GM19240 (cell line): ENCODE measurements around the gene CPLX1.

Experiments
- DNase-seq: peaks from one replicate; pipeline ENCODE4 v3.0.0; 2011; ENCODE audit warnings: low spot score; ENCODE audit not compliant: insufficient read length

The CPLX1 gene

DNA sequence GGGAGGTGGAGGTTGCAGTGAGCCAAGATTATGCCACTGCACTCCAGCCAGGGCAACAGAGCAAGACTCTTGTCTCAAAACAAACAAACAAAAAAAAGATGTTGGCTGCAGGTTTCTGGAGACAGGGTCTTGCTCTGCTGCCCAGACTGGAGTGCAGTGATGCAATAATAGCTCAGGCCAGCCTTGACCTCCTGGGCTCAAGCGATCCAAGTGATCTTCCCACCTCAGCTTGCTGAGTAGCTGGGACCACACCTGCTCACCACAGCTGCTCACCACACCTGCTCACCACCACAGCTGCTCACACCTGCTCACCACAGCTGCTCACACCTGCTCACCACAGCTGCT is 29.9 kb upstream of the CPLX1 start:
- no peak for DNase-seq

DNA sequence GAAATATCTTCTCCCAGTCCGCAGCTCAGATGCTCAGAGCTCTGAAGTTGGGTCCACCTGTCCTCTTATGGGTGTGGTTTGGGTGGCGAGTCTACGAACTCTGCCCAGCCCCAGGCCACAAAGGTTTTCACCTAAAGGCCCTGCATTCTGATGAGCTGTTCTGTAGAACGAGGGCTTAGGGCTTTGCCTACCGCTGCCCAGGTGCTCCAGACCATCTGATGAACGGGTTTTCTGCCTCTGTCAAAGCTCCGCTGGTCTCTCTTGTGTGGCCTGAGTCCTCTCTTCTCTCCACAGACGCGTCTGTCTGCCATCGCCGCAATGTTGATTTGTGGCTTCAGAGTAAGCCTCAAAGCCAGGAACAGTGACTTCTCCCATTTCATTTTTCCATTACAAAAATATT is 28.4 kb upstream of the CPLX1 start:
- no peak for DNase-seq

DNA sequence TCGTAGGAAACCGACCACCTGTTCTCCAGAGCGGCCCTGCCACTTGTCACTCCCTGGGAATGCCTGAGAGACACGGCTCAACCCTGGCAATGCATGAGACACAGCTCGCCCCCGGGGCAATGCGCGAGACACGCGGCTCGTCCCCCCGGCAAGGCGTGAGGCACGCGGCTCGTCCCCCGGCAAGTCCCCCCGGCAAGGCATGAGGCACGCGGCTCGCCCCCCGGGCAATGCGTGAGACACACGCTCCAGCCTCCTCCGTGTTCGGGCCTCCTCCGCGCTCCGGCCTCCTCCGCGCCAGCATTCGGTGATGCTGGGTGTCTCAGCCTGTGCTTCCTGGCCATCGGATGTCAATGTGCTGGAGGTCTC is 27.5 kb upstream of the CPLX1 start:
- DNase-seq = no peak

DNA sequence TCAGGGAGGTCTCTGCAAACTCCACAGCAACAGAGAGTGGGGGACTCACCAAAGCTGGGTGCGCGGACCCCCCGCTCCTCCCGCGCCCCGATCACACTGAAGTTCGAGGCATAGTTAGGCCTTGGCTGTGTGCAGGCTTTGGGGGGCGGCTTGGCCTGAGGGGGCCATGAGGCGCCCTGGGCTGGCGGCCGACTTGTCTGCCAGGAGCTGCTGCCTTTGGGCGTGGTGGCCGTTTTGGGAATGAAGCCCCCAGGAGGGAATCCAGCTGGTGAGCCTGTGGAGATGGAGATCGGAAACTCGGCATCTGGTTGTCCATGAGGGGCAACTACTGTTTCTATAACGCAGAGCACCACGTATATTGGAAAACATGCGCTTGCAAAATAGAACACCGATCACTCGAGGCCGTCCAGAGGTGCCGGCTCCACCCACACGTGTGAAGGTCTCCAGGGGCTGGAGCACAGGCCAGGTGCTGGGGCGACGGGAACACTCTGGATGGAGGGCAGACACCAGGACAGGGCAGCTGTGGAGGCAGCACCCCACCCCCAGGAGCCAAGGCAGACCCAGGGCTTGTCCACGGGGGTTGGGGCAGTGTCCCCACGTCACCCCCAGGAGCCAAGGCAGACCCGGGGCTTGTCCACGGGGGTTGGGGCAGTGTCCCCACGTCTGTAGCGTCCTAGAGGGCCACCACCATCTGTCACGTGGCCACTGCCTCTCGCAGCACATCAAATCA is 25.9 kb upstream of the CPLX1 start:
- no peak for DNase-seq

DNA sequence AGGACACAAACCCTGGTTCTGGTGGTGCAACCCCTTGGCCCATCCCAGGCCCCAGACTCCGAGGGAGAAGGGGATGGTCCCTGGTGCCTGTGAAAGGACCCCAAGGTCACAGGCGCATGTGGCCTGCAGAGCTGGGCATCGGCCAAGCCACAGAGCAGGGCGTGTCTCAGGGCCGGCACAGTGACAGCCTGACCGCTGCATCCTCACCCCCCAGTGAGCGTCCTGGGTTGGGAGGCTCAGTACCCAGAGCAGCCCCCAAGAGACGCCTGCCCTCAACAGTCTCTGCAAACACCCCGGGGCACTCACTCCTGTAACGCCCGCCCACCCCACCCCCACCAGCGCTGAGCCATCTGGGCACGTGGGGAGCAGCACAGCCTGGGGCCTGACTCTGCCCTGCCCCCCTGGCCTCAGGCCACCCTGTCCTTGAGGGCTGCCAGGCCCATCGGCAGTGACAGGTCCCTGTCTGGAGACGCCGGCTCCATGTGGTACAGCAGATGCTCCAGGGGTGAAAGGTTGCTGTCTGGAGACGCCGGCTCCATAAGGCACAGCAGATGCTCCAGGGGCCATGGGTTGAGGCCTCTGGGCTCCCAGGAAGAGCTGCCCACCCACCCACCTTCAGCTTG is 24.5 kb upstream of the CPLX1 start:
- DNase-seq = no peak

DNA sequence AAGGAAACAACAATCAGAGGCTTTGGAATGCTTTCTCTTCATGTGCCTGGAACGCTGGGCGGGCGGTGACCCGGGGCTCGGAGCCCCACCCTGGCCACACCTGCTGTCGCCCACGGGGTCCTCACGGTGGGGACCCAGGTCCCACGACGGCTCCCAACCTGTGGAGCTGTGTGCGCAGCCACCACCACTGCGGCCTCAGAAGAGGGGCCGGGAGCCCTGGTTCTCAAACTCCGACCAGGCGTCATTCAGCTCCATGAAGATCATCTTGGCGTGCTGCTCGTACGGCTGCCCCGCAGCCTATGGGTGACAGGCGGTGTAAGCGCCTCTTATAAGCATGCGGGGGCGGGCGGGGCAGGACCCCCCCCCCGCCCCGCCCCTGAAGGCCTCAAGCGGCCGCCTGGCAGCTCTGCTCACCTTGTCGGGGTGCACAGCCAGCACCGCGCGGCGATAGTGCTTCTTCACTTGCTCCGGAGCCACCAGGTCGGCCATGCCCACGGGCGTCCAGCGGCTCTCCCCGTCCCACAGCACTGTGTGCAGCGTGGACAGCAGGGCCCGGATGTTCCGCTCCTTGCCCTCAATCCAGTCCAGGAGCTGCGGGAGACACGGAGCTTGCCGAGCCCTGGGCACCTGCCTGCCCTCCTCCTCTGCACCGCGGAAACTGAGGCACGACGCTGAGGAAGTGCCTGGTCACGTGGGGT is 23.7 kb upstream of the CPLX1 start:
- DNase-seq = no peak

DNA sequence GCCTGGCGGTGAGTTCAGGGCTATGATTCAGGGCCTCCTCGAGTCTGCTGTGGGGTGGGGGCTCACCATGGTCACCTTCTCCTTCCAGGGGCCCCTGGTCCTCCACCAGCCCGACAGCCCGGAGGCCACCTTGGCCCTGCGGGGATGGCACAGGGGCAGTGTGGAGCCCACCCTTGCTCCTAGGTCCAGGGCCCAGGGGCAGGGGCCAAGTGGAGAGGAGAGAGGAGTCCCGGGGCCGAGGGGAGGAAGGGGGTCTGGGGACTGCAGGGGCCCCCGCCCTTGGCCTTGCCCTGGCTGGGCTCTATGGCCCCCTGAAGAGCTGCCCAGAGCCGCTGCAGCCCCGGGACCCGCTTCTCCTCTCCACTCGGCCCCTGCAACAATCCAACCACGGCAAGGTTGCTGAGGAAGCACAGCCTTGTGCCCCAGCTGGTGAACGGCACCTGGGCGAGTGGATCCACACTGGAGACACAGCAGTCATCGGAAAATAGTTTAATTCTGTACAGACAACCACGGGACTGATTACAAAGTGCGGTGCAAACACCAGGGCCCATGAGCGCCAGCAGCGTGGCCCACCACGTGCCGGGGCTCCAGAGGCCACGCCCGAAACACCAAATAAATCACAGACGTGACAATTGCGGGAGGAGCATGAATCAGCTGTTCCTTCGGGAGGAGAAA is 23.0 kb upstream of the CPLX1 start:
- no peak for DNase-seq

DNA sequence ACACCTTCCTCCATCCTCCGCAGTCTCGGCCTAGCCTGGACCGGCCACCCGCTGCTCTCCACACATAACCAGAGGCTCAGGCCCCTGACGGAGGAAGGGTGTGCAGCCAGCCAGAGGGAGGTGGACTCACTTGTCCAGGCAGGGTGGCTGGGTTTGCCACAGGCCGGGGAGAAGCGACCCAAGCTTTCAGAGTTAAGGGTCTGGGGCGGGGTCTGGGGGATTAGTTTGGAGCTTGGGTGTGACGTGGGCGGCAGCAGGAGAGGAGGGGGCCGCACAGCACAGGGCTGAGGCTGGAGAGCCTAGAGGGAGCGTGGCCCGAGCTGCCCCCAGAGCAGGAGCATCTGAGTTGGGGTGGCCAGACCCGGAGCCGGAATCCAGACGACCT is 22.4 kb upstream of the CPLX1 start:
- DNase-seq = no peak

DNA sequence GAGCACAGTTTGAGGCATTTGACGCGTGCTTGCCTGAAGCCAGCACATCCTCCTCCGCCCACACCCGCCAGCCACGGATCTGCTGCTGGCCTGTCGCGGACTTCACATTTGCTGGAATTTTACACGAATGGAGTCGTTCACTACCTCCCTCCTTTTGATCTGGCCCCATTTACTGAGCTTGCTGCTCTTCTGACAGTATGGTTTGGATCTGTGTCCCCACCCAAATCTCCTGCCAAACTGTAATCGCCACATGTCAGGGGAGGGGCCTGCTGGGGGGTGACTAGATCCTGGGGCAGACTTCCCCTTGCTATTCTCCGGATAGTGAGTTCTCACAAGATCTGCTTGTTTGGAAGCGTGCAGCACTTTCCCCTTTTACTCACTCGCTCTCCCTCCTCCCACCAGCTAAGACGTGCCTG is 19.9 kb upstream of the CPLX1 start:
- no peak for DNase-seq

DNA sequence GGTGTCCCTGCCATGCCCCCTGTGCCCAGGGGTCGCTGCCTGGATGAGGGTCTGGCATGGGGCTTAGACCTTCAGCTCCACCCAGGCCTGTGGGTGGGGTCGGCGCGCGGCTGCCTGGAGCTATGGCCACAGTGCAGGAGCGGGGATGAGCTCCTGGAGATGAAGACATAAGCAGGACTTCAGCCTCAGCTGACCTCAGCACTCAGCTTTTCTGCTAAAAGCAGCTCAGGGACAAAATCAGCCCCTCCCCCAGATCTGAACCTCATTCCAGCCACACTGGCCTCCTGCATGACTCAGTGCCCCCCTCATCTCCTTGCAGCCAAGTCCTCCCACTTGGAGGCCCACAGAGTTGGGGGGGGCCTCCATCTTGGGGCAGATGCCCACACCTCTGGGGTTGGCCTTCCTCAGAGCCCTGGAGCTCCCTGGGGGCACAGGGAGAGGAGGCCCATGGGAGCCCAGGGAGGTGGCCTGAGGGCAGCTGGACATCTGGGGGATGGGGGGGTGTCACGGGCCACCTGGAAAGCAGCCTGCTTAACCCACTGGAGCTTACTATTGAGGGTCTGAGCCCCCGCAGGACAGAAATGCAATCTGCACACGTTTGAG is 19.4 kb upstream of the CPLX1 start:
- no peak for DNase-seq

DNA sequence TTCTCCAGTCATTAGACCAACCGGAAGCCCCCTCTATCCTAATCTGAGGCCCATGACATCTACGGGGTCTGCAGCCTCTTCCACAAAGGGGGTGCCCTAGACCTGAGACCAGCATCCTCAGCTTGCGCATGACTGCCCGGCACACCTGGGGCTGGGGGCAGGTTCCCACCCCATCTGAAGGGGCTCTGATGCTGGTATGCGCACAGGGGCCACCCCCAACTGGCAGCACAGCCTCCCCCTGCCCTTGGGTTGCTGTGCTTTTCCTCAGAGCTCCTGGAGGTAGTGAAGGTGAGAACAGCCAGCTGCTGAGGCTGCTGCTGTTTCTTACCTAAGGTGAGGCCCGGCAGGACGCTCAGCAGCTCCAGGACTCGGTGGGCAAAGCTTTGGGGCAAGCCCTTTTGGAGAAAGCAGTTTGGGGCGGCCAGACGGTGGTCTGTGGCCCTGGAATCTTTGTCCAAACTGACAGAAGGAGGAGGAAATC is 18.9 kb upstream of the CPLX1 start:
- DNase-seq = no peak

DNA sequence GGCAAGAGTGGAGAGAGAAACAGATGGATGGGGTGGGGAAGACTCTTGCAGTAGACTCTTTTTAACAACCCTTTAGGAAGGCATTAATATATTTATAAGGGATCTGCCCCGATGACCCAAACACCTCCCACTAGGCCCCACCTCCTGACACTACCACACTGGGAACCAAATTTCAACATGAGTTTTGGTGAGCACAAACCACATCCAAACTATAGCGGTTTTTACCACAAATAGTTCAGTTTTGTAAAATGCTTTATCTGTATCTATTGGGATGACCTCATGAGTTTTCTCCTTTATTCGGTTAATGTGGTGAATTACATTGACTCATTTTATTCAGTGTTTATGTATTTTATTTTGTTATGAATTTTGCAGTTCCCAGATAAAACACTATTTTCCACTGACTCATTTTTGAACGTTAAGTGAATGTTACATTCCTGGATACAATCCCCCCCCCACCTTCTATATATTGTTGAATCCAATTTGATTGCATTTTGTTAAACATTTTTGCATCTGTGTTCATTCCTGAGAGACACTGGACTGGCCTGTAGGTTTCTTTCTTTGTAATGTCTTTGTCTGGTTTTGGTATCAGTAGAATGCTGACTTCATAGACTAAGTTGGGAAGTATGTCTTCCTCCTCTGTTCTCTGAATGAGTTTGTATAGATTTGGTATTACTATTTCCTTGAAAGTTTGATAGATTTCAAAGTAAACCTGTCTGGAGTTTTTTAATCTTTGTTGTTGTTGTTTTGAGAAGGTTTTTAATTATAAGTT is 13.9 kb upstream of the CPLX1 start:
- DNase-seq = no peak

DNA sequence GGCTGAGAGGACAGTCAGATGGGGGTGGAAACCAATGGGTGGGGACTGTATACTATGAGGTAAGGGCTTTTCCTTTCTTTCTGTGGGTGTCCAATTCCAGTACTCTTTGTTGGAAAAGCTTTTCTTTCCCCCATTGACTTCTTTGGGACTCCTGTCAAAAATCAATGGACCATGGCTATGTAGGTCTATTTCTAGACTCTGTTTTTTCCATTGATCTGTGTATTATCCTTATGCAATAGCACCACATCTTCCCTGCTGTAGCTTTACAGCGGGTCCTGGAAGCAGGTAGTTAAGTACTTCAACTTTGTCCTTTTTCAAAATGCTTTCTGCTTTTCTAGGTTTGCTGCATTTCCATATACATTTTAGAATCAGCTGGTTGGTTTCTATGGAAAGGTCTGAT is 11.8 kb upstream of the CPLX1 start:
- no peak for DNase-seq

DNA sequence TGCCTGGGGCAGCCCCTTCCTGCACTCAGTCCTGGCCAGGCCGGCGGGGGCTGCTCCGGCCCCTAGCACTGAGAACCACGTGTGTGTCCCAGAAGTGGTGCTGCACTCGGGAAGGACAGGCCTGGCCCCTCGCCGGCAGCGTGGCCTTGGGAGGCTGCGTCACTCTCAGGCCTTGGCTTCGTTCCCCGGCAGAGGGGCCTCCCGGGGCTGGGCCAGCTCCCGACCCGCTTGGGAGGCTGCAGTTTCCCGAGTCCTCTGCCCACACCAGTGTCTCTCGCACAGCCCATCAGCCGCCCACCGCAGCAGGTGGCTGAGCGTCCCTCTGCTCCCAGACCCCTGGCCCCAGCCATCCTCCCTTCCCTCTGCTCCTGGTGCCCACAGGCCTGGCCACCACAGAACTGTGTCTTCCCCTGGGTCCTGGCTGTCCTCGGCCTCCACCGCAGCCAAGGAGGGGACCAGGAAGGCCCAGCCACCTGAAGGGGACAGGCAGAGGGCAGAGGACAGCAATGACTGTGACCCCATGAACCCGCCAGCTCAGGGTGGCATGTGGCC is 10.9 kb upstream of the CPLX1 start:
- DNase-seq = no peak

DNA sequence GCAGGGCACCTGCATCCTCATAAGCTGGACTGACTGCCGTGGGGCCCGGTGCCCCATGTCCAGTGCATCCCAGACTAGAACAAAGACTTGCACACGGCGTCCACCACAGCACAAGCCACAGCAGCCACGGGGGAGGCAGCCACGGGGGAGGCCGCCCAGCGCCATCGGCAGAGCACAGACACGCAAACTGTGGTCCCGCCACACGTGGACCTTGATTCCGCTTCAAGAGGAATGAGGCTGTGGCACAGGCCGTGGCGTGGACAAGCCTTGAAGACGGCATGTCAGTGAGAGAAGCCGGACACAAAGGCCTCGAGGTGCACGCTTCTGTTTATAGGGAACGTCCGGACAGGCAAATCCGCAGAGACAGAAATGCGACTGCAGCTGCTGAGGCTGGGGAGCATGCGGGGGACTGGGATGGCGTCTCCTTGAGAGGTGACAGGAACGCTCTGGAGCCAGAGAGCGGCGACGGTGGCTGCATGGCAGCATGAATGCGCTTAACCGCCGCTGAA is 10.1 kb upstream of the CPLX1 start:
- DNase-seq = no peak

DNA sequence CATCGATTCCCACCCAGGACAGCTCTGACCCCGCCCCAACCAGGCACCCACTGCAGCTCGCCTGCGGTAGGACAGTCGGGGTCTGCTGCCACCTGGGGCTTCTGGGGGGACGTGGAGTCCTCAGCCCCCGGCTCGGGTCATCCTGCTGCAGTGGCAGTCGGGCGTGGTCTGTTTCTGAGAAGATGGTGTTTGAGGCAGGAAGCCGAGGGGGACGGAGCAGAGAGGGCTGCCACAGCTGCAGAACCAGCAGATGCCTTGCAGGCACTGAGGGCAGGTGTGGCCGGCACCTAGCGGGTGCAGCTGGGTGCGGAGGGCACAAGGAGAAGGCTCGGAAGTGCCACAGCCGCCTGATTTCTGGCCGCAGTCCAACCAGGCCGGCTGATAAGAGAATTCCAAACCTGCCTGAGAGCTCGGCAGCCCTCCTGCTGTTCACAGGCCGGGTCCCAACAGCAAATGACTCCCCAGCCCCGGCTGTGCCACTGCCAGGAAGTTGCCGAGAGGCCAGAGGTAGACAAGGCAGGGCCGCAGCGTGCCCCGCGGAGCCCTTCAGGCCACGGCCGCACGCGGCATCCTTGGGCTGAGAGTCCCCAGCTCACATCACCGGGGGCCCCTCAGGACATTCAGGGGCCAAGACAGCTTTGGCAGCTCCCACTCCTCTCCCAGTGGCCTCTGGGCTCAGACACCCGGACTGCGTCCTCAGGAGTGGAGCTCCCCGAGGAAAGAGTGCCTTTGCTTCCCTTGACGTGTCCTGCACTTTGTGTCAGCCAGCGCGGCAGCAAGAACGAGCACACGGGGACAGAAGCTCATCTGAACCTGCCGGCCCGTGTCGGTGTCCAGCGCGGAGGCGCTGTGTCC is 9.4 kb upstream of the CPLX1 start:
- DNase-seq = no peak

DNA sequence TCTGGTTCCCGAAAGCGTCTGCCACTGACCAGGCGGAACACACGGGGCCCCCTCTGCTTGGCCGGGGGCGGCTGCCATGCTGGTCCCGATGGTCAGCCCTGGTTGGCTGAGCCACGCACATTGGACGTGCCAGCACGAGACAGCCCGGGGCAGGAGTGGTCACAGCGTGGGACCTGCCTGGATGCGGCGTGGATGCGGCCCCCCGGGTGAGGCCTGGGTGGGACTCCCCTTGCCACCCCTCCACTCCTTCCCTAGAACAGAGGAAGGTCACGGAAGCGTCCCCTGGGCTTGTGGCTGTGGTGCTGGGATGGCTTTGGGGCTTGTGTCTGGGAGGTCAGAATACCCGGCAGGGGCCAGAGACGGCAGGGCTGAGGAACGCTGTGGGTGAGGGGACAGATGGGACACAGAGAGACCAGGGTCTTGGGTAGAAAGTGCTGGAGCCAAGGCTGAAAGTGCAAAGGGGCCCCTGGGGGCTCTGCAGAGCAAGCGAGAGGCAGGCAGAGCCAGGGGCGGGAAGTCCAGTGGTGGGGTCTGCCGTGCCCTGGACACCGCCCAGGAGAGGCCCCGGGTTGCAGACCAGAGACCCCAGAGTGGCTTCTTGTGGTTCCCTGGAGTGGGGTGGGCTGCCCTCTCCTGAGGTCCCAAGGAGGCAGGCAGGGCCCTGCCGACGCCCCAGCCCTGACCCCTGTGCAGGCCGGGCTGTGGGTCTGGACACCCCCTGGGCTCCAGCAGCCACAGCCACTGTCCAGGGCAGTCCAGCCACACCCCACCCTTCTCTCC is 8.6 kb upstream of the CPLX1 start:
- DNase-seq = no peak

DNA sequence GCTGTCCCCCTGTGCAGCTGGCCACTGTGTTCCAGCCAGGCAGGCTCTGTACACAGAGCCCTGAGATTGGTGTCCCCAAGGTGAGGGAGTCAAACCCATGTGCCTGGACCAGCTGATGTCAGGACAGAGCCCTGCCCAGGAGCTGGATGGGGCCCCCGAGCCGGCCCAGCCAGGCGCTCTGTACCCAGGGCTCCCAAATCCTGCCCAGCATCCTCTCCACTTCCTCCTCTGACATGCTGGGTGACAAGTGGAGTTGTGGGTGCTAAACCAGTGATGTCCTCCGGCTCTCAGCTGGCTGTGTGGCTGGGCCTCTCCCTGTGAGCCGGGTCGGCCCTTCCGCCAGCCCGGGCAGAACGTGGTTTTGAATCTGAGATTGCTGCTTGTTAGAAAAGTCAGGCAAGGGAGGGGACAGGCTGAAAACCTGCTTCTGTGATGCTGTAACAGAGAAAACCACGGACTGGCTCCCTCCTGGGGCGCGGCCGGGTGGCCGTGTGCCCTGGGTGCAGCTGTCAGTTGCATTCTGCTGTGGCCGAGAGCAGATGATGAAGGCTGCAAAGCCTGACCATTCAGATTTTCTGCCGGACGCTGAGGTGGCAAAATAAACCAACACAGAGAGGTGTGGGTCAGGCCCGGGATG is 7.9 kb upstream of the CPLX1 start:
- DNase-seq = no peak
